ENCODE data around the gene ARL2.
"Not testable (repeated sequence)": the region's sequence is repeated elsewhere in the genome, so short reads cannot be mapped to it uniquely, and the experiment has no call there.

- TF ChIP-seq POLR2A, CTCF (IDR thresholded peaks at IDR 0.05): not testable (repeated sequence)
Measured at GRCh38 chr11:64983339-64983738, 30.6 kb upstream of the ARL2 start.
